ENCODE measurements around the gene MAFF.
"Not testable (repeated sequence)": the region's sequence is repeated elsewhere in the genome, so short reads cannot be mapped to it uniquely, and the experiment has no call there.

The MAFF gene

DNA sequence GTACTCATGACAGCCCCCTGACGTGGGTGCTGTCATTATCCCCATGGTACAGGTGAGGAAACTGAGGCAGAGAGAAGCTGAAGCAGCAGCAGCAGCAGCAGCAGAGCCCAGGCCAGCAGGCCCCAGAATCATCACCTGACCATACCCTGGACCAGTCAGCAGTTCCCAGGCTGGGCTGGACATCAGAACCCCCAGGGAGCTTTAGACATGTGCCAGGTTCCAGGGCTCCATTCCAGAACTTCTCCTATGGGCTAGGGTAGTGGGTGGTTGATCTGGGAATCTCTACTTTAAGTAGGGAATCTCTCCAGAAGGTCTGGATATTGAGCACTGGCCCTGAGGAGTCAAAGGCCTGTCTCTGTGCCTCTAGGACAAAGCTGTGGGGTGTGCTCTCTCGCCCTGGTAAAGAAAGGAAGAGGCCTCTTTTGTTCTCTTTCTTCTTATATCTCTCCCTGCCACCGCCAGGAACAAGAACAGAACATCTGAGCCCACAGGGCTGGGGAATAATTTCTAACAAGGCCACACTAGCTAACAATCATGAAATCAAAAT, 26.6 kb downstream of the MAFF start:
- no peak for DNase-seq

DNA sequence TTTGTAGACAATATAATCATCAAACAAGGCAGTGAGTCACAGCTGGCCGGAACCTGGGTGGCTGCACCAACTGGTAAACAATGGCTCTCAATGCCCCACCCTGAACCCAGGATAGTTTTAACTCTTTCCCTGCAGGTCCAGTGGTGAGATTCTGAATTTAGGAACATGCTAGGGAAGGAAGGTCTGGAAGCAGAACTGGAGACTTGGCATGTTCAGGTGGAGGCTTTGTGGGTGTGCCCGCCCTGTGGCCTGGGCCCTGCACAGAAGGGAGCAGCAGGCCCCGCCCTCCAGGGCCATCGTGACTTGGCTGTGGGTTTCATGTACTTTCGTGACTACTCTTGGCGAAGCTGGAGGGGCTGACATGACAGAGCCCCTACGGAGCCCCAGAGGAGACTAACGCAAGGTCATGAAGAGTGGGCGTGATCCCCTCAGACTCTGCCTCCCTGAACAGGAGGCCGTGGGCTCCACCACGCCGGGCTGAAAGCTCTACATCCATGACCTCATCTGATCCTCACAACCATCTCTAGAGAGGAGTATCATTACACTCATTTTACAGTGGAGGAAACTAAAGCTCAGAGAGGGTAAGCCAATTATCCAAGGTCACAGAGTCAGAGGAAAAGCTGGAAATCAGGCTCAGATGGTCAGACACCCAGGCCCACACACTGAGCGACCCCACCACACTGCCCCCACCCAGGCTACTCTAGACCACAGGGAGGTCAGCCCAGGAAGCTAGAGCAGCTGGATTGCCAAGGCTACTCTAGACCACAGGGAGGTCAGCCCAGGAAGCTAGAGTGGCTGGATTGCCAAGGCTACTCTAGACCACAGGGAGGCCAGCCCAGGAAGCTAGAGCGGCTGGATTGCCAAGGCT, 27.3 kb downstream of the MAFF start:
- no peak for DNase-seq

DNA sequence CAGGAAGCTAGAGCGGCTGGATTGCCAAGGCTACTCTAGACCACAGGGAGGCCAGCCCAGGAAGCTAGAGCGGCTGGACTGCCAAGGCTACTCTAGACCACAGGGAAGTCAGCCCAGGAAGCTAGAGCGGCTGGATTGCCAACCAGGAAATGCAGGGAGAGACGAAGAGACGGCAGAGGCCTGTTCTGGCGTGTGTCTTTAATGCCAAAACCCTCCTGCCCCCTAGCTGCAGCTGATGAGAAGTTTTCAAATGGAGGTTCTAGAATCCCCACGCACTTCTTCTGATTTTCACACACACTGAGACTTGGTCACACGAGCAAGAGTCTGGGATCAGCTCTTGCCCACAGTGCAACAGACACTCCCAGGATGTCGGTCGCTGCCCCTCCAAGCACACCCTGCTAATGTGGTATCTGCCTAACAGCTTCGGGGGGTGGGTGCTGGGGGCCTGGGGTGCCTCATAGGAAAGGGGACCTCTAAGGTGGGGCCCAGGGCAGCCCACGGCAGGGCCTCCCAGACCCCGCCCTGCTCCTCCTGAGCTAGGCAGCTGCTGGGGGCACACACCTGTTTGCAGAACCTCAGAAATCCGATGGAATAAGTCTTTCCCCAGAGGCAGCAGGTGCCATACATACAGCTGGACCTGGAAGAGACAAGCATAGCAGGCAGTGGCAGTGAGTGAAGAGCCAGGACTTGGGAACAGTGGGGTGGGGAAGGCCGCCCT, 28.5 kb downstream of the MAFF start:
- no peak for DNase-seq

DNA sequence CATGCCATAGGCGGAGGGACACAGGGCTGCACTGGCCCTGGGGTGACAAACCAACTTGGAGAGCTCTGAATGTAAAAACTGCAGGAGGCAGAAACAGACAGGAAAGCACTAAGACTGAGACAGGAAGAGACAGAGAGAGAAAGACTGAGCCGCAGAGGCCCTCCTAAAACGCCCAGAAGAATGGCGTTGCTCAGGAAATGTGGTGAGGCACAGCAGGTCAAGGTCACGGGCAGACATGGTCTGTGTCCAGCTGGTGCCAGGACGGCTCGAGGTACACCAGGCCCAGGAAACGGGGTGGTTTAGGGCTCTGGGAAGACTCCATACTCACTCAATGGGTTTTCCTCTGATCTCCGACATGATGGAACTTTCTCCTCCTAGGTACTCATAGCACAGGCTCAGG, 29.1 kb downstream of the MAFF start:
- DNase-seq, result no peak

DNA sequence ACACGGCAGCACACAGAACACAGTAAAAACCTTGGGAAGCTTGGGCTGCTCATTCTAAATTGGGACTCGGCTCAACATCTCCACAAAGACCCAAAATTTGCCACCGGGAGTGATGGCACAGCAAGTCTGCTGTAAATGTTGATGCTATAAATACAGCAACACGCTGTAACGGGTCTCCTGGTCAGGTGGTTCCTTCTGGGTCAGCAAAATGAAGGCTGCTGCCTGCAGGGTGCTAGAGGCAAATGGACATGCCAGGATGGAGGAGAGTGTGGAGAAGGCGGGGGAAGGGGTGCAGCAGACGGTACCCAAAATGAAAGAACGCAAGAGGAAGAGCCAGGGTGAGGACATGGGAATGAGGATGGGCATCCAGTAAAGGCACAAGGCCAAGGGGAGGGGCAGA, 30.4 kb downstream of the MAFF start:
- DNase-seq, result no peak

DNA sequence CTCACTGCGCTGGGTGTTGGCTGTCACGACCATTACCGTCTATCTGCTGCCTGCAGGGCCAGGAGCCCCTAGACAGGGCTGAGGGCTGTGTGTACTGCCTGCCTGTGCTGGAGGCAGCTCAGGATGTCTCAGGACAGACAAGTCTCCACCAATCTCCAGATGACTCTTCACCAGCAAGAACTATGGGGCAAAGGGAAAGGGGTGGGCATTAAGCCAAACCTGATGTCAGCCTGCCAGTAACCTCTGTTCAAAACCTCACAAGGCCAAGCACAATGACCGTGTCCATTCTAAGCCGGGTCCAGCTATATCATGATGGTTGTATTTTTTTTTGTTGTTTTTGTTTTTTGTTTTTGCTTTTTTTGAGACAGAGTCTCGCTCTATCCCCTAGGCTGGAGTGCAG, 31.6 kb downstream of the MAFF start:
- DNase-seq, result no peak

DNA sequence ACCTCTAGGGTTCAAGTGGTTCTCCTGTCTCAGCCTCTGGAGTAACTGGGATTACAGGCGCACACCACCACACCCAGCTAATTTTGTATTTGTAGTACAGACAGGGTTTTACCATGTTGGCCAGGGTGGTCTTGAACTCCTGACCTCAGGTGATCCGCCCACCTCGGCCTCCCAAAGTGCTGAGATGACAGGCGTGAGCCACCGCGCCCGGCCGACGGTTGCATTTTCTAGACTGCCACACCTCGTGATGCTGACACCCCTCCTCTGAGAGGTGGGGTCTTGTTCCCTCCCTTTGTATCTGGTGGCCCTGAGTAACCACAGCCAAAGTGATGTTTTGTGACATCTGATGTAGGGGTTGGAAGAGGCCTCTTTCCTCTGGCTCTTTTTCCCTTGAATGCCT, 32.1 kb downstream of the MAFF start:
- not testable (repeated sequence) for DNase-seq

DNA sequence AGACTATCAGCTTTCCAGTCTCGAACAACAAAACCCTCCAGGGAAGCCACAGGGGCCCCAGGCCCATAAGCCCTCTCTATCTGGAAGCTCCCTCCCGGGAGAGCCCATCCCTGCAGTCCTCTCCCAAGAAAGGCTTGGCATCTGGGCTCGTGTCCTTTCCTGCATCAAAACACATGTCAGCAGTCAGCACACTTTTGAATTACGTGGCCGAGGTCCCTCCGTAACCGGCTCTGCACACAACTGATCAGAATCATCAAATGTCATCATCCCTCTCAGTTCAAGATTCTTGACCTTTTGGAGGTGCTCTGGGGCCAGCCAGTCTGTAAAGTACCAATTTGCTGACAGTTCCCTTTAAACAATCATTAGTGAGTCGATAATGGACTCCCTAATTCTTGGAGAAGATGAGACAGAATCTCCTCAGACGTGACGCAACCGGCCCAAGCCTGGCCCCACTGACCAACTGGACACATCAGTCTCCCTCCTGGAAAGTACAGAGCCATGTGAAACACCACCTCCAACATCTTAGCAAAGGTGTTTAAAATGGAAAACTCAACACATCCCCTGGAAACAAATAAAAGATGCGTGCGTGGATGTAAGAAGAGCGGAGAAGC, 33.6 kb downstream of the MAFF start:
- DNase-seq, result no peak

DNA sequence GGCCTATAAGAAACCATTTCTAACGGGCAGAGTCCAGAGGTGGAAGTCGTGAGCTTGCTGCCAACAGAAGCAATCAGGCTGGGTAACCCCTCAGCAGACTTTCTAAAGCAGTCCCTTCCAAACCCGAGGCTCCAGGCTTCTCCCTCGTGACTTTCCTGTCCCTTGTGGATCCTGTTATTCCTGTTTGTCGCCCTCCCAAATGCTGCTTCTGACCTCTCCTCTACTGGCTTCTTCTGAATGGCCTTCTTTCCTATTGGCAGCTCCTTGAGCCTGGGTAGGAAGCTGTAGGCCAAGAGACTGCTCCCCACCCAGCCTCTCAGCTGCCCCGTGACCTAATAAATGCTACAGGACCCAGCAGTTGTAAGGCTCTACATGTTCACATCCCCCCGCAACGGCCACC, 35.0 kb downstream of the MAFF start:
- no peak for DNase-seq

DNA sequence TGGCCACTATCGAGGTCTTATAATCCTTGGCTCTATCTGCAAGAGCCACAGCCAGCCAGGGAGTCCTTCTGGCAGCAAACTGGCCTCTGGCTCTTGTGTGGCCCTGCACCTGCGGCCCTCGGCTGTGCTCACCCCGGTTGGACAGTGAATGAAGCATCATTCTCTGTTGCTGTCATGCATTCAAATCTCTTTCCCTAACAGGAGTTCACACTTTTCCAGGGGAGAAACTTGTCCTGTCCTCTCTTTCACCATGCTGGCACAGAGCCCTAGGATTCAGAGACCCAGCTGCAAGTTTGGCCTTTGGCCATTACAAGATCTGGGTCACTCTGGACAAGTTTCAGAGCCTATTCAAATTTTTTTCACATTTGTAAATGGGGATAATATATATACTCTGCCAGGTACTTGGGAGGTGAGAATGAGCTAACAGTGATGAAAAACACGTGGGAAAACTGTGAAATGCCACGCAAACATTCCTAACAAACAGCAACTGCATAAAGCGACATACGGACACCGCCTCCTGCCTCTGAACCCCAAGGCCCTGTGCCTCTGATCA, 36.8 kb downstream of the MAFF start:
- no peak for DNase-seq

DNA sequence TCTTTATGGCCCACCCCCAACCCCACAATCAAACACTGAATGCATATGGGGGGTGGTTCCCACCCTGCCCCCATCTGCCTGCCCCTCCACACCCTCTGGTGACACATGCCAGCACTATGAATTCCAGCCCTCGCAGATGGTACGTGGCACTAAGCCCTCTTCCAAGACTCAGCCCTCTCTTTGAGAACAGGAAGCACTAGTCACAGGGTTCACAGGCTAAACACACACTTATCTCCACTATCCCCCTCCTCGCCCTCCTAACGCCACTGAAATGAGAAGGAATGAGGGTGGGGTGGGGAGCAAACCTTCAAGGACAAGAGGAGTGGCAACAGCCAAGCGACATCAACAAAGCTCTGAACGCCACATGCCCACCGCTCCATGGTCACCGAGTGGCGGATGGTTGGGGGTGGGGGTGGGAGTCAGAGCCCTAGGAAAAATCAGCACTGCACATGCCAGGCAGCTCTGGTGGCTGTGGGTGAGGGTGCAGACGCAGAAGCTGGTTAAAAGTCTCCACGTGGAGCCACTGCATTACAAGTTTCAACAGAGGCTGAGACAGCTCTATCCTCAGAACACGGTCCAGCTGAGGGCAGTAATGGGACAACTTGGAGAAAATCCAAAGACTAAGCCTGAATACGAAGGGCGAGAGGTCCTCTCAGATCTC, 37.4 kb downstream of the MAFF start:
- no peak for DNase-seq

DNA sequence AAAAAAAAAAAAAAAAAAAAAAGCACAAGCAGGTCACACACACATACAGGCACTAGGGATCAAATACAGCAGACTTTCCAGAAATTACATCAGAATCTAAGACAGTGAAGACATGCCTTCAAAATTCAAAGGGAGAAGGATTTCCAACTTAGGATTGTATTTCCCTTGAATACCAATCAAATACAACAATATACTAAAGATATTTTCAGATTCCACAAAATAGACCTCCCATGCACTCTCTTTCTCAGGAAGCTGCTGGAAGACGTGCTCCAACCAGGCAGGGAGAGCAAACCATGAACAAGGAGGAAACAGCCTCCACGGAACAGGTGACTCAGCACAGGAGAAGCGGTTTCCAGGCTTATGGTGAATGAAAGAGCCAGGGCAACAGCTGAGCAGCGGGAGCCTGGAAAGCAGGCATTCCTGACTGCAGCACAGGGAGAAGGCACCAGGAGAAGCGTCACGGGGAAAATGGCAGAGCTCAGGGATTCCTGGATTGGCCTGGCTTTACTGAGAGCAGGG, 39.0 kb downstream of the MAFF start:
- DNase-seq, result no peak

DNA sequence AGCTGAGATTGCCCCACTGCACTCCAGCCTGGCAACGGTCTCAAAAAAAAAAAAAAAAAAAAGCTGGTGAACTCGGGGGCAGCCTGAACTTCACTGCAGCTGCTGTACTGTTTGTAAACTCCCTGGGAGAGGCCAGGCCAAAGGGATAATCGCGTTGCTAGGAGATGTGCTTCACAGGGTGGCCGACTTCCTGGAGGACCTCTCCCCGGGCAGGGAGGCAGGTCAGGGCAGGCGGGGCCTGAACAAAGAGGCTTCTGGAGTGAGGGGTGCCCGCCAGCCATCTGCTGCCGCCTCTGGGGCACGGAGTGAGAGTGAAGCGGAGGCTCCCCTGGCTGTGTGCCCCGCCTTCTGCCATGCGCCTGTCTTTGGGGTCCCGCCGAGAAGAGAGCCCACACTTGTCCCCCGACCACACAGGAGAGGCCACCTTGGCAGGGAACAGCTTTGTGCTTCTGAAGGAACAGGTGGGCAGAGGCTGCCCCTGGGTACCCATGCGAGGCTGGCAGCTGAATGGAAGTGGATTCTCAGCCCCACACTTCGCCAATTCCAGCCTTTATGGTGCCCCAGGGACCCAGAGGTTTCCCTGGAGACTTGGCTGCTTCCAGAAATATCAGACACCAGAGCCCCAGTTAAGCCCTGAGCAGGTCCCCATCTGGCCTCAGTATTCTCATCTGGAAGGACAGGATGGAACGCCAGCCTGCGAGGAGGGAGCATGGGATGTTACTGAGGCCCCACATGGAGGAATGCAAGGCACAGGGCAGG, 41.4 kb downstream of the MAFF start:
- peak; percentile 77 for DNase-seq

DNA sequence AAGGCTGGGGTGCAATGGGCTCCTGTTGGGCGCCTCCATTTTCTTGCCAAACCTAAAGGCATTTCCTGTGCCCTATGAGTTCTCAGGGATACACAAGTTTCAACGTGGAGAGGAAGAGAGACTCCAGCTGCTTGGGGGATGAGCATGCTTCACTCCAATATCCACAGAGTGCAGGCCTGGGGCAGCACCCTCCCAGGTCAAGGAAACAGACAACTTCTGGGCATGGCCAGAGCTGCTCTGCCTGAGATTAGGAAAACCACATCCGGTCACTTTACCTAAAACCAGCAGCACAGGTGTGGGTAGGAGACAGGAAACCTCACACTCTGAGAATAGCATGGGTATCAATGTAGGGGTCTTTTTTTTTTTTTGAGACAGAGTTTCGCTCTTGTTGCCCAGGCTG, 42.3 kb downstream of the MAFF start:
- no peak for DNase-seq

DNA sequence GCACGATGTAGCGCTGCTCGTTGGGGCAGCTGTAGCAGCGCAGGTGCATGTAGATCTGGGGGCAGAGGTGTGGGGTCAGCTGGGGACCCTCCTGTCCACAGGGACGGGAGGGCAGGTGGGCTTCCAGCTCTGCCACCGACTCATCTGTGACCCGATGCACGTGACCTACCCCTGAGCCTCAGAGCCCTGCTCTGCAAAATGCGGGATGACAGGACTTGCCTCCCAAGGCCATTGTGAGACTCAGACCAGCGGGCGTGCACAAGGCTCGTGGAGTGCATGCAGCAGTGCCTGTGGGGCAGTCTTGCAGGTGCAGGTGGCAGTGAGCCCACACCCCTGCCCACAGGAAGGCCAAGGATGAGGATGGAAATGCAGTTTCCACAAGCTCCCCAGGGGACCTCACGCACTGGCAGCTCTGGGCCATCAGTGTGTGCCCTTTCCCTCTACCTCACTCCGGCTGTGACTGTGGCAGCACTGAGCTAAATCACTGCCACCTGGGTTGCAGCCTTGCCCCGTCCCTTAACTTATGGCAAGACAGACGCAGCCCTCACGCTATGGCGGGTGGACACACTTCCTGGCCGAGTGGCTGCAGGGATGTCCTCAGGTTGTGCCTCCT, 44.4 kb downstream of the MAFF start:
- no peak for DNase-seq

DNA sequence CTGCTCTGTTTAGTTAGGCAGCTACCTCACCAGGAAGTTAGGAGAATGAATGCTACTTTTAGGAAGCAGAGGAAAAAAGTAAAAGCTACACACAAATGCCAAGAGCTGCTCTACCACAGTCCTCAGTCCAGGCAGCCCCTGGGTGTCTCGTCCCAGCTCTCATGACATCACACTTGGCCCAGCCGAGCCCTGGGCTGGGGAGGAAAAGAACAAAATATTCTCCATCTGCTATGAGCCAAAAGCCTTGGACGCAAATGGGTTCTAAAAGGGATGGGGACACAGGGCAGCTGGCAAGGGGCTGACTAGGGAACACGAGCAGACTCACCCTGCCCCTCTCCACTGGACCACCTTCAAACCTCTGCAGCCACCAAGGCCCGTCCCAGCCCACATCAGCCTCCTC, 44.9 kb downstream of the MAFF start:
- DNase-seq, result no peak

DNA sequence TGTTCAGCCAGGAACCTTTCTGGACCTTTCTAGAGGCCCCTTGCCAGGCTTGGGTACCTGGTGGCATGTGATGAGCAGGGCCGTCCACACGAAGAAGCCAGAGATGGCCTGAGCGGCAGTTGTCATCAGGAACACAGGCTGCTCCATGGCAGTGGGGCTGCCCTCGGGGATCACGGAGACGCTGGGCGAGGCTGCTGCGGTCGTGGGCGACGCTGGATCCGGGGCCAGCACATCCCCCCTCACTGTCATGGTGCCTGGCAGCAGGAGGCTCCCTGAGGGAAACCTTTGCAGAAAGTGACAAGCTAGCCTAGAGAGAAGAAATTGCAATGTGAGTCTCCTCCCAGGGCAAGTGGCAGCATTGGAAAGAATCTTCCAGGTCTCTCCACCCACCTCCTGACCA, 45.9 kb downstream of the MAFF start:
- no peak for DNase-seq

DNA sequence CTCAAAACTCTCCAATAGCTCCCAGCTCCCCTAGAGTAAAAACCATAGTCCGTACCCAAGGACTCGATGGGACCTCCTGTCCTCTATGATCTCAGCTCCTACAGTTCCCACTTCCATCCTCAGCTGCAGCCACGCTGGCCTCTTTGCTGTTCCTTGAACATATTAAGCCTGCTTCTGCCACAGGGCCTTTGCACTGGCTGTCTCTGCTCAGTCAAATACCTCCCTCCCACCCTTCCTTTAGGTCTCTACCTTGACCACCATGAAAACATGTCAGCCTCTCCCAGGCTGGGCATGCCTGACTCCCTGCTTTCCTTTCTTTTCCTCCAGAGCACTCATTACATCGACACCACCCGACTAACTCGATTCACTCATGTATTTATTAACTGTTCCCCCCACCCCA, 46.5 kb downstream of the MAFF start:
- DNase-seq, result no peak

DNA sequence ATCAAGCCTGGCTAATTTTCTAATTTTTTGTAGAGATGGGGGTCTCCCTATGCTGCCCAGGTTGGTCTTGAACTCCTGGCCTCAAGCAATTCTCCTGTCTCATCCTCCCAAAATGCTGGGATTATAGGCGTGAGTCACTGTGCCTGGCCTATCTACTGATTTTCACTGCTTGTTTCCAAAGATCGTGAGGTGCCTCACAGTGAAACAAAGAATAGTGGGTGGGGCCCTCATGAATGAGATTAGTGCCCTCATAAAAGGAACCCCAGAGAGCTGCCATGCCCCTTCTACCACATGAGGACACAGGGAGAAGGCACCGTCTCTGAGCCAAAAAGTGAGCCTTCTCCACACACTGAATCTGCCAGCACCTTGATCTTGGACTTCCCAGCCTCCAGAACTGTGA, 47.5 kb downstream of the MAFF start:
- no peak for DNase-seq

DNA sequence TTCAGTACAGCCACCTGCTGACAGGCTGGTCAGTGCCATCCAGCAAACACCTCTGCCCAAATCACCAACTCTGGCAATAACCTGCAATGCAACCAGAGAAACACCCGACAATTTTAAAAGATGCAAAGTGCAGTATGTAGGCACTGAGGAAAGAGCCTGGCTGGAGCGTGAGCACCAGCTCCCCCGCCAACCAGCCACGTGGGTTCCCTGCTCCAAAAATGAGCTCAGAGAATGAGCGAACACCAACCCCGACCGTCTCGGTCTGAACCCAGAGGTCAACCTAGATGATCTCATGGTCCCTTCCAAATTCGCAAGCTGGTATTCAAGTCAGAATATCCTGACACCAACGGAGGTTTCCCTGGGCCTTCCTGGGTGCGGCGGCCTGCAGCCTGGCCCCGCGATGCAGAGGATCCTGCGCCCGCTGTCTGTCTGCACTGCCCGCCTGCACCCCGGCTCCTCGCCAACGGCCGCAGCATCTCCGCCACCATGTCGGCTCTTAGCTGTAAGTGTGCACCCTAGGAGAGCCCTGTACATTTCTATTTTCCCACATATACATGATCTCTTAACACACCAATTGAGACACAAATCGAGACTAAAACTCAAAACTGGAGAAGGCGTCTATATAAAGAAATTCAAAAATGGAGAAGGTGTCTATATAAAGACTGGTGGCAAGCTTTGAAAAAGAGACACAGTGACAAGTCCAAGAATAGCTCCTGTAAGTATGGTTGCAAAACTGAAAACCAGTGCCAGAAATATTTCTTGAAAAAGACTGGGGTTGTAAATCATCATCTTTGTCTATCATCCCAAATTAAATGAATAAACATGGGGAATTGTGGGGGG, 48.2 kb downstream of the MAFF start:
- no peak for DNase-seq
